ENCODE results near the gene SETD3. TPM values are rescaled to one million over a fixed set of nuclear protein-coding genes. Genes with fewer than 3 reads are reported as not detected.

SETD3 gene
- 10 to 100 TPM; 34.6 to 39.4 TPM for total RNA-seq

- Histone ChIP-seq H3K4me3 (peak within 1 kb of the TSS; percentile 78 to 95), H3K27ac (peak within 1 kb of the TSS; percentile 77 to 96 (median 94)), H3K36me3 (replicated peaks in 1 of 2; ENCODE audit: insufficient read depth in 1 of 2, low read depth in 2 of 2) (no peaks in the 10 kb centered on the region), H3K27me3 (no peaks in the 10 kb centered on the region), H3K4me1 (peaks cover 33% of the 10 kb centered on the region), H3K9me3 (no peaks in the 10 kb centered on the region)
- TF ChIP-seq POLR2A (IDR thresholded peaks at IDR 0.05) (peak; percentile 21 to 47 (median 39)), CTCF (IDR thresholded peaks at IDR 0.05) (peak in 3 of 7 experiments; percentile 15 to 23 (median 21))
- whole genome bisulfite sequencing, 2 donors, result 1% methylated on average over 44 to 53 of the region's 122 CpGs
- peak; percentile 0 for ATAC-seq
- peak; percentile 48 to 62 (median 58) for DNase-seq
- intact Hi-C loops (cut with DNase I), result no loop called here
These were observed at the start of gene SETD3 for GRCh38 chr14:99479906-99480869. TSS of gene SETD3 (minus strand) at chr14:99480859. CDS start at chr14:99465805, 15,054 bp downstream.

- TF ChIP-seq POLR2A (IDR thresholded peaks at IDR 0.05), result no peak
- peak in 3 of 7 experiments; percentile 9 to 20 (median 17) for TF ChIP-seq CTCF (IDR thresholded peaks at IDR 0.05)
- DNase-seq (no peak), ATAC-seq (no peak)
- no peaks in the 10 kb centered on the region for H3K27me3 ChIP-seq
- H3K4me1 ChIP-seq, result peaks cover 5% of the 10 kb centered on the region
- H3K9me3 ChIP-seq, result no peaks in the 10 kb centered on the region
- H3K4me3 ChIP-seq, result no peak overlapping the region
- intact Hi-C loops (cut with DNase I), result no loop called here
- H3K36me3 ChIP-seq (replicated peaks in 1 of 2; ENCODE audit: insufficient read depth in 1 of 2, low read depth in 2 of 2), result no peaks in the 10 kb centered on the region
- WGBS, 2 donors, result 80 to 88% methylated on average over 3 to 4 of the region's 4 CpGs
- H3K27ac ChIP-seq, result no peak overlapping the region
These were observed 49.2 kb upstream of the SETD3 start for GRCh38 chr14:99529899-99530298.

DNA sequence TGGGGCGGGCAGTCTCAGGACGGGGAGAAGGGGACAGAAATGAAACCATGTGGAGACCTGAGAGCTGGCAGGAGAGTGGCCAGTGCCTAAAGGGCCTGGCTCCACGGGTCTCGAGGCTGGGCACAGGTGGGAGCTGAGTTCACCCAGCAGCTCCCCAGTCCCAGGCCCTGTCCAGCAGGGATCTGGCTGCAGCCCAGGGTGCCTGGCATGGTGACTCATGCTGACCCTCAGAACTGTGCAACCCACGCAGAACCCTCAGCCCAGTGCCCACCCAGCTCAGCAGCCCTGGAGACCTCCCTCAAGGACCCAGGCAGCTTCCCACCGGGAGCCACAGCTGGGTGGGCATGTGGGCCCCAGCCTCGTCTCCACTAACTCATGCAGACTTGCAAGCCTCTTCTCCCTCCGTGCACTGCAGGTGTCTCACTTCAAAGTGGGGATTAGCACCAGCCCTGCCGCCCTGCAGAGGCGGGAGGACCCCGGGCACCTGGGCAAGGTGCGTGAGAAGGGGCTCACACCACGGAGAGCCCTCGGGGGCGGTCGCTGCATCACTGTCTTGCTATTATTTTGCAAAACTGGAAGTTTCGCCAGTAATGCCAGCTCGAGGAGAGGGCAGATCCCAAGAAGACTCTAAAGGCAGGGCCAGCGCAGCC, 46.9 kb upstream of the SETD3 start:
- Histone ChIP-seq H3K27me3 (no peaks in the 10 kb centered on the region), H3K4me1 (peaks cover 22% of the 10 kb centered on the region), H3K27ac (no peak overlapping the region), H3K4me3 (no peak overlapping the region), H3K36me3 (replicated peaks in 1 of 2; ENCODE audit: insufficient read depth in 1 of 2, low read depth in 2 of 2) (no peaks in the 10 kb centered on the region), H3K9me3 (no peaks in the 10 kb centered on the region)
- ATAC-seq (no peak), DNase-seq (no peak)
- WGBS, 2 donors, result 74 to 84% methylated on average over 9 to 19 of the region's 19 CpGs
- intact Hi-C loops (cut with DNase I), result no loop called here
- no peak for TF ChIP-seq POLR2A (IDR thresholded peaks at IDR 0.05)
- no peak for TF ChIP-seq CTCF (IDR thresholded peaks at IDR 0.05)

GRCh38 chr14:99527026-99527425, 46.4 kb upstream of the SETD3 start:
- H3K27me3 ChIP-seq, result no peaks in the 10 kb centered on the region
- intact Hi-C loops (cut with DNase I), result no loop called here
- H3K36me3 ChIP-seq (replicated peaks in 1 of 2; ENCODE audit: insufficient read depth in 1 of 2, low read depth in 2 of 2), result no peaks in the 10 kb centered on the region
- DNase-seq (no peak), ATAC-seq (no peak)
- WGBS, 2 donors, result 59 to 77% methylated on average over 9 to 12 of the region's 12 CpGs
- H3K4me3 ChIP-seq, result no peak overlapping the region
- H3K9me3 ChIP-seq, result no peaks in the 10 kb centered on the region
- peaks cover 23% of the 10 kb centered on the region for H3K4me1 ChIP-seq
- TF ChIP-seq POLR2A (IDR thresholded peaks at IDR 0.05) (no peak), CTCF (IDR thresholded peaks at IDR 0.05) (no peak)
- no peak overlapping the region for H3K27ac ChIP-seq
